ENCODE measurements around the gene WNT9A.
A peak's percentile ranks its signal among the peaks of the same experiment; 100 is the strongest.
"Not testable (repeated sequence)": the region's sequence is repeated elsewhere in the genome, so short reads cannot be mapped to it uniquely, and the experiment has no call there.

WNT9A gene, protein sequence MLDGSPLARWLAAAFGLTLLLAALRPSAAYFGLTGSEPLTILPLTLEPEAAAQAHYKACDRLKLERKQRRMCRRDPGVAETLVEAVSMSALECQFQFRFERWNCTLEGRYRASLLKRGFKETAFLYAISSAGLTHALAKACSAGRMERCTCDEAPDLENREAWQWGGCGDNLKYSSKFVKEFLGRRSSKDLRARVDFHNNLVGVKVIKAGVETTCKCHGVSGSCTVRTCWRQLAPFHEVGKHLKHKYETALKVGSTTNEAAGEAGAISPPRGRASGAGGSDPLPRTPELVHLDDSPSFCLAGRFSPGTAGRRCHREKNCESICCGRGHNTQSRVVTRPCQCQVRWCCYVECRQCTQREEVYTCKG

DNA sequence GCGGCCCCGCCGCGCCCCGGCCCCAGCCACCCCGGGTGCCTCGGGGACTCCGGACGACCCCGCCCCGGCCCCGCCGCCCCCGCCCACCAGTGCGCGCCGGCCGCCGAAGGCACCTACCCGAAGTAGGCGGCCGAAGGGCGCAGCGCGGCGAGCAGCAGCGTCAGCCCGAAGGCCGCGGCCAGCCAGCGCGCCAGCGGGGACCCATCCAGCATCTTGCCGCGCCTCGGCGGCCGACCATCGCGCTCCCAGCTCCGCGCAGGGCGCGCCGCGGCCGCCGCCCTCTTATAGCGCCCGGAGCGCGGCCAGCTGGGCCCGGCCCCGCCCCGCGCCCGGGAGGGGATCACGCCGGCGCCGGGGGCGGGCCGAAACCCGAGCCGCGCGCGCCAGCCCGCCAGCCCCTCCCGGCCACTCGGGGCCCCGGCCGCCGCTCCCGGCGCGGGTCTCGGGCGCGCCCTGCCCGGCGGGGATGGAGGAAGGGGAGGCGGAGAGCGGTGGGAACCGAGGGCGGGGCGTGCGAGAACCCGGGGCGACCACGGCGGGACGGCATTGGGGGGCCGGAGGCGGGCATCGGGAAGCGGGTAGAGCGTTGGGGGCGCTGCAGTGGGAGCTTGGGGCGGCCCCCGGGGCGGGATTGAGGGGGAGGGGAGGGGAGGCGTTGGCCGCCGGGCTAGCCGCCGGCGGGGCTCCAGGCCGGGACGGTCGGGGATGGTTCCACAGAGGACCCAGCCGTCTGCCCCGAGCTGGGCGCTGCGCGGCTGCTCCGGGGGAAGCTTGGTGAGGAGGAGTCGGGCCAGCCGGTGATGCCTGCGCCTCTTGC is at the start of gene WNT9A:
TSS of gene WNT9A (minus strand) at position 257 of the 817 bp plus-strand sequence. CDS start at position 212, 45 bp downstream.
- H3K27ac Mint-ChIP-seq (ENCODE audit: low read depth): no peak within 1 kb of the TSS

DNA sequence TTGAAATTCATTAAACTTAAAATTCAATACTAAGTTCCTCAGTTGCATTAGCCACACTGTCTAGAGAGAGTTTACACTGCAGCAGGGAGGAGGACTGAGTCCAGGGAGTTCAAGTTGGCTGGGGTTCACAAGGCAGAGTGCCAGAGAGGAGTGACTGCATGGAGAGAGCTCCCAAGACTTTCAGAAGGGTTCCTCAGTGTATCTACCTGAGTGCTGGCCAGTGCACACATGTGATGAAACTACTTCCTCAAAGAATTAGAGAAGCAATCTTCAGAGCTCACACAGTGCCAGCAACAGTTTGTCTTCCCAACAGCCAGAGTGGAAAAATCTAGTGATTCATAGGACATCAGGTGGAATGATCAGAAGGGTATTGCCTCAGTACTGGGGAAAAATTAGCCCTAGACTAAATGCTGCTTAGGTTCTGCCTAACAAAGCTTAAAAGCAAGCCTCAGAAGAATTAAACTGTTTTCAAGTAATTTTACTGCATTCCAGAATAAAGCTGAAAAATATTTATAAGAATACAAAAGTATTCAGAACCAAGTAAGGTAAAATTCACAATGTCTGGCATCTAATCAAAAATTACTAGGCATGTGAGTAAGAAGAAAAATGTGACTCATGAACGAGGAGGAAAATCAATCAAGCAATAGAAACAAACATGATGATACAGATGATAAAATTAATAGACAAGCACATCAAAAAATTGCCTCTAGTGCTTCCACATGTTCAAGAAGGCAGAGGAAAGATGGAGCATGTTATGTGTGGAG is 48.6 kb upstream of the WNT9A start:
- H3K4me1 Mint-ChIP-seq: no peaks in the 10 kb centered on the region
- H3K9me3 Mint-ChIP-seq: peaks cover 13% of the 10 kb centered on the region
- DNase-seq (ENCODE audit: low spot score in 2 of 2): no peak
- H3K27me3 Mint-ChIP-seq: peaks cover 37% of the 10 kb centered on the region
- no peak overlapping the region for H3K4me3 Mint-ChIP-seq
- no peaks in the 10 kb centered on the region for H3K36me3 Mint-ChIP-seq (ENCODE audit: insufficient read depth)
- ATAC-seq (replicated peaks; ENCODE audit: extremely low read depth, poor library complexity, severe bottlenecking): no peak
- no peak overlapping the region for H3K27ac Mint-ChIP-seq (ENCODE audit: low read depth)

More for the DNA sequence above, at the start of gene WNT9A:
- no peaks in the 10 kb centered on the region for H3K36me3 Mint-ChIP-seq (ENCODE audit: insufficient read depth)
- H3K4me1 Mint-ChIP-seq: peaks cover 7% of the 10 kb centered on the region
- ATAC-seq (replicated peaks; ENCODE audit: extremely low read depth, poor library complexity, severe bottlenecking) (peak; percentile 33), DNase-seq (ENCODE audit: low spot score in 2 of 2) (no peak)
- peak within 1 kb of the TSS; percentile 71 for H3K4me3 Mint-ChIP-seq
- peaks cover 27% of the 10 kb centered on the region for H3K27me3 Mint-ChIP-seq
- no peaks in the 10 kb centered on the region for H3K9me3 Mint-ChIP-seq

DNA sequence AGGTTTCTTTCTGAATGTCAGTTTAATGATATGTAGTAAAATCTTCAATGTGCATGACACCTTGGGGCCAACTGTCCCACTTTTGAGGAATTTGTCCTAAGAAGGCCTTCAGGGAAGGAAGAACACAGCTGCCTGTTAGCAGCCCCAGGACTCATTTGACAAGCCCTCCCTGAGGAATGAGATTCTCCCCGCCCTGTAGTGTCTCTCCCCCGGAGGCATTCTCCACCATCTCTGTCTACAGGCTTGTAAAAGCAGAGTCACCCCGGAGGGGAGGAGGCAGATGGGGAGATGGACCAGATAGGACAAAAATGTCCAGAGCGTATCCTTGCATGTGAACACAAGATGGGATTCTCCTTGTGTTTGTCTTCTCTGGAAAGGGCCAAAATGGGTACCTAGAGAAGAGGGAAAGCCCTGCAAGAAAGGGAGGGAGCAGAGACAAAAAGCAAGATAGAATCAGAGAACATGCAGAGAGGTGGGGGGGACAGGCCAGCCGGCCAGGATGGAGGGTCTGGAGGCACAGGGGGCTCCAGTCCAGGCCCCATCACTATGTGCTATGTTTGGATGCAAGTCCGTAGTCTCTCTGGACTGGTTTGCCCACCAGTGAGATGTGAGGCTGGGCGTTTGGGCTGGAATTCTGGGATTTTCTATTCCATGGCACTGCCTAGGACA is 47.0 kb upstream of the WNT9A start:
- Mint-ChIP-seq H3K27me3 (peaks cover 39% of the 10 kb centered on the region), H3K27ac (ENCODE audit: low read depth) (no peak overlapping the region), H3K36me3 (ENCODE audit: insufficient read depth) (no peaks in the 10 kb centered on the region), H3K9me3 (peaks cover 13% of the 10 kb centered on the region), H3K4me3 (no peak overlapping the region), H3K4me1 (no peaks in the 10 kb centered on the region)
- no peak for DNase-seq (ENCODE audit: low spot score in 2 of 2)
- ATAC-seq (replicated peaks; ENCODE audit: extremely low read depth, poor library complexity, severe bottlenecking): no peak

DNA sequence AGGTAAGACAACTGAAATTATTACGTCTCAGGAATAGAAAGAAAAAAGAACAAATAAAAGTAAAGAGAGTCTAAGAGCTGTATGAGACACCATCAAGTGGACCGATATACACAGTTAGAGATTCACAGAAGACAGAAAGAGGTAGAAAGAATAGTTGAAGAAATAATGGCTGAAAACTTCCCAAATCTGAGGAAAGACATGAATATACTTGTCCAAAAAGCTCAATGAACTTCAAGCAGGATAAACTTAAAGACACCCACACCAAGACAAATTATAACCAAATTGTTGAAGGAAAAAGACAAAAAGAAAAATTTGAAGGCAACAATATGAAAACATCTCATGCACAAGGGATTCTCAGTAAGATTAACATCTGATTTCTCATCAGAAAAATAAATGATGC is 39.4 kb upstream of the WNT9A start:
- no peak overlapping the region for H3K4me3 Mint-ChIP-seq
- peaks cover 6% of the 10 kb centered on the region for H3K9me3 Mint-ChIP-seq
- H3K27me3 Mint-ChIP-seq: peaks cover 58% of the 10 kb centered on the region
- no peak overlapping the region for H3K27ac Mint-ChIP-seq (ENCODE audit: low read depth)
- no peaks in the 10 kb centered on the region for H3K4me1 Mint-ChIP-seq
- DNase-seq (ENCODE audit: low spot score in 2 of 2): no peak
- no peak for ATAC-seq (replicated peaks; ENCODE audit: extremely low read depth, poor library complexity, severe bottlenecking)
- no peaks in the 10 kb centered on the region for H3K36me3 Mint-ChIP-seq (ENCODE audit: insufficient read depth)

DNA sequence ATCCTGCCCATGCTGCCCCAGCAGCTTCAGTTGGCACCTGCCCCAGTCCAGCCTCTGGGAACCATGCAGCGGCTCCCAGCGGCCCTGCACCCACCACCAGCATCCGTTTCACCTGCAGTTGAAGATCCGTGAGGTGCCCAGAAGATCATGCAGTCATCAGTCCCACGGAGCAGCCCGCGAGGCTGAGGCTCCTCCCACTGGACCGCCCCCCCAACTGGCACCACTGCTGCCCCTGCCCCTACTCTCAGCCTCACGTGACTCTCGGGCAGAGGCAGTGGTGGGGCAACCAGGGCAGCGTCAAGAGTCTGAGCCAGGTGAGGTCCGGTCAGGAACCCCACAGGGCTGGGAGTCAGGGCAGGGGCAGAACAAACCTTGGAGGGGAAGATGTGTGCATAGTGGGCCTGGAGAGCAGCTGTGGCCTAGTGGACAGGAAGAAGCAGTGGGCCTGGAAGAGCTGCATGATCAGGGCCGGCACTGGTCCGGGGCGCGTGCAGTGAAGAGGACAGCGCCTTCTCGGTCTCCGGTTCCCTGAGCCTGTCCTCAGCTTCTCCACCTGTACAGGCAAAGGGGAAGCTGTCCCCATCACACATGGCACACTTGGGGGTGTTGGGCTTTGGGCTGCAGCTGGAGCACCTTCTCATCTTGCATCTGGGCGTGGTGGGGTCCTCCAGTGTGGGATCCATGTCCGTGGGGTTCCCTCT is 28.0 kb upstream of the WNT9A start:
- not testable (repeated sequence) for H3K9me3 Mint-ChIP-seq; H3K4me1 Mint-ChIP-seq; H3K27me3 Mint-ChIP-seq; H3K36me3 Mint-ChIP-seq (ENCODE audit: insufficient read depth); ATAC-seq (replicated peaks; ENCODE audit: extremely low read depth, poor library complexity, severe bottlenecking); DNase-seq (ENCODE audit: low spot score in 2 of 2); H3K4me3 Mint-ChIP-seq; H3K27ac Mint-ChIP-seq (ENCODE audit: low read depth)

DNA sequence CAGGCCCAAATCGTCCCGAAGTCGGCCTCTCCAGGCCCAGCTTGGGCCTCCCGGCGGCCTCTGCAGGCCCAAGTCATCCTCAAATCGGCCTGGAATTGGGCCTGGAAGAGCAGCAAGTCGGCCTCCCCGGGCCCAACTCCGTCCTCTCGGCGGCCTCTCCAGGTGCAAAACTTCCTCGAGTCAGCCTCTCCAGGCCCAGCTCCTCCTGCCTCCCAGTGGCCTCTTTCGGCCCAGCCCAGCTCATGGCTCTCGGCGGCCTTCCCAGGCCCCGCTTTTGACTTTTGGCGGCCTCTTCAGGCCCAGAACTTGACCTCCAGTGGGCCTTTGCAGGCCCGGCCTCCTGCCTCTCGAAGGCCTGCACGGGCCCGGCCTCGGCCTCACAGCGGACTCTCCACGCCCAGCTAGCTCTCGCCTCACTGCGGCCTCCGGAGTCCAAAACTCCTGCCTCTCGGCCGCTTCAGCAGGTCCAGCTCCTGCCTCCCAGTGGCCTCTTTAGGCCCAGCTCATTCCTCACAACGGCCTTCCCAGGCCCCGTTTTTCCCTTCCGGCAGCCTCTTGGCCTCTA is 26.1 kb upstream of the WNT9A start:
- H3K9me3 Mint-ChIP-seq; ATAC-seq (replicated peaks; ENCODE audit: extremely low read depth, poor library complexity, severe bottlenecking); DNase-seq (ENCODE audit: low spot score in 2 of 2); H3K27me3 Mint-ChIP-seq; H3K4me3 Mint-ChIP-seq; H3K27ac Mint-ChIP-seq (ENCODE audit: low read depth); H3K4me1 Mint-ChIP-seq; H3K36me3 Mint-ChIP-seq (ENCODE audit: insufficient read depth): not testable (repeated sequence)

DNA sequence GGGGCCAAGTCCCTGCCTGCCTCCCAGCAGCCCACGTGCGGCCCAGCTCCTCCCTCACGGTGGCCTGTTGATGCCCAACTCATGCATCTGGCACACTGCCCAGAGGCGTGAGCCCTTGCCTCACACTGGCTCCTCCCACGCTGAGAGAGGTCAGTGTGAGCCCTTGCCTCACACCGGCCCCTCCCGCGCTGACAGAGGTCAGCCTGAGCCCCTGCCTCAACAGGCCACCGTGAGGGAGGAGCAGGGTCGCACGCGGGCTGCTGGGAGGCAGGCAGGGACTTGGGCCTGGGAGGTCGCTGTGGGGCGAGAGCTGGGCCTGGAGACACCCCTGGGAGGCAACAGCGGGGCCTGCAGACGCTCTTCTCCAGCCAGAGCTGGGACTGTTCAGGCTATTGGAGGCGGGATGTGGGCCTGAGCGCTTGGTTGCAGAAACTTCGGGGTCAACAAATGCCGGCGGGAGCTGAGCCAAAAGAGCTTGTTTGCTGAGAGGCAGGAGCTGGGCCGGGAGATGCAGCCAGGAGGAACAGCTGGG is 25.2 kb upstream of the WNT9A start:
- H3K9me3 Mint-ChIP-seq; DNase-seq (ENCODE audit: low spot score in 2 of 2); H3K4me1 Mint-ChIP-seq; H3K27me3 Mint-ChIP-seq; ATAC-seq (replicated peaks; ENCODE audit: extremely low read depth, poor library complexity, severe bottlenecking); H3K27ac Mint-ChIP-seq (ENCODE audit: low read depth); H3K4me3 Mint-ChIP-seq; H3K36me3 Mint-ChIP-seq (ENCODE audit: insufficient read depth): not testable (repeated sequence)

DNA sequence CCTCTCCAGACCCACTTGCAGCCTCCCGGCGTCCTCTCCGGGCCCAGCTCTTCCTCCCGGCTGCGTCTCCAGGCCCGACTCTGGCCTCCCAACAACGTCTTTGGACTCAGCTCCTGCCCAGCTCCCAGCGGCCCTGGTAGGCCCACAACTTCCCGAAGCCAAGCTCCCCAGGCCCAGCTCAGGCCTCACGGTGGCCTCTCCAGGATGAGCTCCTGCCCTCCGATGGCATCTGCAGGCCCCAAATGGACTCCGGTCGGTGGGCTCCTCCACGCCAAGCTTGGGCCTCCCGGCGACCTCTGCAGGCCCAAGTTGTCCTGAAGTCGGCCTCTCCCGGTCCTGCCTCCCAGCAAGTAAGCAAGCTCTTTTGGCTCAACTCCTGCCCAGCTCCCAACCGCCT is 24.5 kb upstream of the WNT9A start:
- H3K27ac Mint-ChIP-seq (ENCODE audit: low read depth); DNase-seq (ENCODE audit: low spot score in 2 of 2); H3K4me1 Mint-ChIP-seq; H3K36me3 Mint-ChIP-seq (ENCODE audit: insufficient read depth); H3K9me3 Mint-ChIP-seq; ATAC-seq (replicated peaks; ENCODE audit: extremely low read depth, poor library complexity, severe bottlenecking); H3K4me3 Mint-ChIP-seq; H3K27me3 Mint-ChIP-seq: not testable (repeated sequence)

DNA sequence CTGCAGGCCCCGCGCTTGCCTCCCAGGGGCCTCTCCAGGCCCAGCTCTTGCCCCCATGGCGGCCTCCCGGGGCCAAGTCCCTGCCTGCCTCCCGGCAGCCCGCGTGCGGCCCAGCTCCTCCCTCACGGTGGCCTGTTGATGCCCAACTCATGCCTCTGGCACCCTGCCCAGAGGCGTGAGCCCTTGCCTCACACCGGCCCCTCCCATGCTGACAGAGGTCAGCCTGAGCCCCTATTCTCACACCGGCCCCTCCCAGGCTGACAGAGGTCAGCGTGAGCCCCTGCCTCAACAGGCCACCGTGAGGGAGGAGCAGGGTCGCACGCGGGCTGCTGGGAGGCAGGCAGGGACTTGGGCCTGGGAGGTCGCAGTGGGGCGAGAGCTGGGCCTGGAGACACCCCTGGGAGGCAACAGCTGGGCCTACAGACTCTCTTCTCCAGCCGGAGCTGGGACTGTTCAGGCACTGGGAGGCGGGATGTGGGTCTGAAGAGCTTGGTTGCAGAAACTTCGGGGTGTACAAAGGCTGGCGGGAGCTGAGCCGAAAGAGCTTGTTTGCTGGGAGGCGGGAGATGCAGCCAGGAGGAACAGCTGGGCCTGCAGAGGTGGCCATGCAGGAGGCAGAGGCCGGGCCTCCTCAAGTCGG is 24.0 kb upstream of the WNT9A start:
- ATAC-seq (replicated peaks; ENCODE audit: extremely low read depth, poor library complexity, severe bottlenecking); H3K9me3 Mint-ChIP-seq; H3K27me3 Mint-ChIP-seq; H3K36me3 Mint-ChIP-seq (ENCODE audit: insufficient read depth); H3K27ac Mint-ChIP-seq (ENCODE audit: low read depth); DNase-seq (ENCODE audit: low spot score in 2 of 2); H3K4me3 Mint-ChIP-seq; H3K4me1 Mint-ChIP-seq: not testable (repeated sequence)

DNA sequence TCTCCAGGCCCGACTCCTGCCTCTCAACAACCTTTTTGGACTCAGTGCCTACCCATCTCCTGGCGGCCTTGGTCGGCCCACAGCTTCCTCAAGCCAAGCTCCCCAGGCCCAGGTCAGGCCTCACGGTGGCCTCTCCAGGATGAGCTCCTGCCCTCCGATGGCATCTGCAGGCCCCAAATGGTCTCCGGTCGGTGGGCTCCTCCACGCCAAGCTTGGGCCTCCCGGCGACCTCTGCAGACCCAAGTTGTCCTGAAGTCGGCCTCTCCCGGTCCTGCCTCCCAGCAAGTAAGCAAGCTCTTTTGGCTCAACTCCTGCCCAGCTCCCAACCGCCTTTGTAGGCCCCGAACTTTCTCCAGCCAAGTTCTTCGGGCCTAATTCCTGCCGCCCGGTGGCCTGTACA is 23.5 kb upstream of the WNT9A start:
- not testable (repeated sequence) for H3K27me3 Mint-ChIP-seq; DNase-seq (ENCODE audit: low spot score in 2 of 2); H3K4me3 Mint-ChIP-seq; H3K36me3 Mint-ChIP-seq (ENCODE audit: insufficient read depth); ATAC-seq (replicated peaks; ENCODE audit: extremely low read depth, poor library complexity, severe bottlenecking); H3K9me3 Mint-ChIP-seq; H3K4me1 Mint-ChIP-seq; H3K27ac Mint-ChIP-seq (ENCODE audit: low read depth)

All from central memory CD8-positive, alpha-beta T cell (primary cell).